Upper lobe of left lung (tissue), 4 donors: Measurements from ENCODE around the gene GLIPR1L1.

Source experiments
- POLR2AphosphoS5 ChIP-seq, 2 donors: sonication (generic); formaldehyde crosslinking; IDR thresholded peaks; one replicate each; pipeline ENCODE4 v1.5.1; 2017; ENCODE audit warnings: antibody characterized with exemption in 2 of 2
- TF ChIP-seq, protein P1 (sequence below), 6 experiments: fragments of 450-650 bp in 4 of 6; fragments of 200-600 bp in 2 of 6; sonication (generic) in 2 of 6; IDR thresholded peaks; one replicate each; pipeline ENCODE4 v1.5.1; 2016 to 2019; ENCODE audit warnings: antibody characterized with exemption in 6 of 6

GRCh38 chr12:75317784-75318183, 16.7 kb upstream of the GLIPR1L1 start:
- TF ChIP-seq, protein P1, sequence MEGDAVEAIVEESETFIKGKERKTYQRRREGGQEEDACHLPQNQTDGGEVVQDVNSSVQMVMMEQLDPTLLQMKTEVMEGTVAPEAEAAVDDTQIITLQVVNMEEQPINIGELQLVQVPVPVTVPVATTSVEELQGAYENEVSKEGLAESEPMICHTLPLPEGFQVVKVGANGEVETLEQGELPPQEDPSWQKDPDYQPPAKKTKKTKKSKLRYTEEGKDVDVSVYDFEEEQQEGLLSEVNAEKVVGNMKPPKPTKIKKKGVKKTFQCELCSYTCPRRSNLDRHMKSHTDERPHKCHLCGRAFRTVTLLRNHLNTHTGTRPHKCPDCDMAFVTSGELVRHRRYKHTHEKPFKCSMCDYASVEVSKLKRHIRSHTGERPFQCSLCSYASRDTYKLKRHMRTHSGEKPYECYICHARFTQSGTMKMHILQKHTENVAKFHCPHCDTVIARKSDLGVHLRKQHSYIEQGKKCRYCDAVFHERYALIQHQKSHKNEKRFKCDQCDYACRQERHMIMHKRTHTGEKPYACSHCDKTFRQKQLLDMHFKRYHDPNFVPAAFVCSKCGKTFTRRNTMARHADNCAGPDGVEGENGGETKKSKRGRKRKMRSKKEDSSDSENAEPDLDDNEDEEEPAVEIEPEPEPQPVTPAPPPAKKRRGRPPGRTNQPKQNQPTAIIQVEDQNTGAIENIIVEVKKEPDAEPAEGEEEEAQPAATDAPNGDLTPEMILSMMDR (IDR thresholded peaks at IDR 0.05) = no peak
- TF ChIP-seq POLR2AphosphoS5 (IDR thresholded peaks at IDR 0.05) = no peak
